Skeletal muscle cell (primary cell): Measurements from ENCODE around the gene GABBR2.
"Not testable (repeated sequence)": the region's sequence is repeated elsewhere in the genome, so short reads cannot be mapped to it uniquely, and the experiment has no call there.

ENCODE experiments used
- DNase-seq: peaks from one replicate; pipeline ENCODE4 v3.0.0-alpha.2; 2010; ENCODE audit warnings: low read depth
- H3K4me3 ChIP-seq: 2 replicates; pipeline ENCODE4 v1.5.1; 2011; ENCODE audit warnings: low read depth, mild to moderate bottlenecking, control low read depth, low read length, moderate library complexity

The GABBR2 gene

DNA sequence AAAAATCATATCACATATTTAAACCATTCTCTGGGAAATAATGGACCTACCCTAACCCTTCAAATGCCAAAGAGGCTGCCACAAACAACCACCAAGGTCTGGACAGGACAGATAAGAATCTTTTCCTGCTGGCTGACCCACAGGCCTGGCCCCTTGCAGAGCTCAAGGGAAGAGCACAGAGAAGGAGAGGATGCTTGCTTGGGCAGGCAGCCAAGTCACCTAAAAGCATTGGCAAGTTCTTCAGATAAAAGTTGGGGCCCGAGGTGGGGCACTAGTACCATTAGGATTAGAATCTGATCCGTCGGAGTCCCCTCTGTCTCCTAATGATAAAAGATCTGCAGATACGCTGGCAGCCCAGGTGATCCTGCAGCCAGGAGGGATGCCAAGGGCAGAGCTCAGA, 176.6 kb downstream of the GABBR2 start:
- no peak overlapping the region for H3K4me3 ChIP-seq
- DNase-seq, result no peak

GRCh38 chr9:98530806-98531386, 177.8 kb downstream of the GABBR2 start:
- no peak for DNase-seq
- no peak overlapping the region for H3K4me3 ChIP-seq

GRCh38 chr9:98530275-98530674, 178.5 kb downstream of the GABBR2 start:
- no peak for DNase-seq
- H3K4me3 ChIP-seq, result no peak overlapping the region

- no peak for DNase-seq
- H3K4me3 ChIP-seq, result no peak overlapping the region
Observed at GRCh38 chr9:98529841-98530240, 178.9 kb downstream of the GABBR2 start.

DNA sequence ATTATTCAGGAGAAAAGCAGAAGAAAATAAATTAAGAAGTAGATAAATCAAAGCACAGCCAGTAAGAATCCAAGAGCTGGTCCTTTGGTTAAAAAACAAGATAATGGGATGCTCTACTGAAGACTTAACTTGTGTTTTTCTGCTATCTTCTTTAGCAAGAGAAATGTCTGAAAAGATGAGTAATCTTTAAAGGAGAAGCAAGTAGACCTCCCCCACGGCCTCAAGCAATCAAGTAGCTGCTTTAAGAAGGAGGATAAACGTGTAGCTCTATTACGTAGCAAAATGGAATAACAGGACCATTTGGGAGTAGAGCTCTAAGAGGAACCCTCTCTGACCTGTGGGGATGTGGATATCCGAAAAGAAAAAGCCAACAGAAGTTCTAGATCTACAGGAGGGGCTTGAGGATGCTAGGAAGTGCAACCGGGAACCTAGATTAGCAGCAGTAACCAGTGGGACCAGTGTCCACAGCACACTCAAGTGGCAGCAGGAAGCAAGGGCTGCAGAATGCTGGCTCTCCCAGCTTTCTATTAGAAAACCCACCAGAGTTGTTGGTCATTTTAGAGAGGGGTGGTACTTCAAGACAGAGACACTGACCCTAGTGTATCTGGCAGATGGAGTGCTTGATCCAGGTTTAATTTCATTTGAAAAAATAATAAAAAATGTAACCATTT, 185.4 kb downstream of the GABBR2 start:
- no peak overlapping the region for H3K4me3 ChIP-seq
- no peak for DNase-seq

DNA sequence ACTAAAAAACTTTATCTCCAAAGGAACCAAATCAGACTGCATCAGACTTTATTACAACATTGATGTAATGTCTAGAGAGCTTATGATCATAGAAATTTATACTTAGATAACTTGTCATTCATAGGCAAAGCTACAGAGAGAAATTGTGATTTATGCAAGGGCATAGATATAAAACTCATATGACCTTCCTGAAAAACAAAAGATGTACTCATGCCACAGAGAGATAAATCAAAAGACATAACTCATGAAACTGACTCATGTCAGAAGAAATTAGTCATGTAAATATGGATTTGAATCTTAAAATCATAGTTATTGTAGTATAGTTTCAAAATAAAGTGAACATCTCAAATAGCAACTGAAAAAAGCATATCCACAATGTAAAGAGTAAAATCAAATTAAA, 186.2 kb downstream of the GABBR2 start:
- no peak for DNase-seq
- H3K4me3 ChIP-seq, result no peak overlapping the region

DNA sequence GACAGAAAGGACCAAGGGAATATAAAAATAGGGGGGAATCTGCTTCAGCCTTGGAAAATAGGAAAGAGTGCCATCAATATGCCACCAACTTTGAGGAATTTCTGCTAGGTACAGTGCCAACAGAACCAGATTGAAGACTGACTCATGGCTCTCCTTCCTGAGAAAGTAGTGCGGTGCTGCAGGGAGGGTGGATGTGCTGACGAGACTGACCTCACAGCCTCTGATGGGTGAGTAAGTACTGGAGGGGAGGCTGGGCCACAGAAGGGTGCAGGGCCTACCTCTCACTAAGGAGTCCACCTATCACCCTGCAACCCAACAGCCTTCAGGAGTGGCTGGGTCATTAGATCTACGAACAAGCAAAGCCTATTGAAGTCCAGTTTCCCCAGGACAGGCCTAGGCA, 187.6 kb downstream of the GABBR2 start:
- DNase-seq, result peak; percentile 49

GRCh38 chr9:98520221-98520960, 188.3 kb downstream of the GABBR2 start:
- no peak overlapping the region for H3K4me3 ChIP-seq
- peak; percentile 21 for DNase-seq

More for the DNA sequence above, 187.6 kb downstream of the GABBR2 start:
- no peak overlapping the region for H3K4me3 ChIP-seq

- H3K4me3 ChIP-seq, result no peak overlapping the region
Observed at GRCh38 chr9:98519641-98520040, 189.1 kb downstream of the GABBR2 start.

GRCh38 chr9:98518556-98518955, 190.2 kb downstream of the GABBR2 start:
- H3K4me3 ChIP-seq, result no peak overlapping the region
- DNase-seq, result no peak

More at GRCh38 chr9:98519641-98520040, 189.1 kb downstream of the GABBR2 start:
- DNase-seq, result no peak

GRCh38 chr9:98517761-98518160, 191.0 kb downstream of the GABBR2 start:
- no peak for DNase-seq
- H3K4me3 ChIP-seq, result no peak overlapping the region

GRCh38 chr9:98516897-98517503, 191.7 kb downstream of the GABBR2 start:
- no peak overlapping the region for H3K4me3 ChIP-seq
- DNase-seq, result no peak

DNA sequence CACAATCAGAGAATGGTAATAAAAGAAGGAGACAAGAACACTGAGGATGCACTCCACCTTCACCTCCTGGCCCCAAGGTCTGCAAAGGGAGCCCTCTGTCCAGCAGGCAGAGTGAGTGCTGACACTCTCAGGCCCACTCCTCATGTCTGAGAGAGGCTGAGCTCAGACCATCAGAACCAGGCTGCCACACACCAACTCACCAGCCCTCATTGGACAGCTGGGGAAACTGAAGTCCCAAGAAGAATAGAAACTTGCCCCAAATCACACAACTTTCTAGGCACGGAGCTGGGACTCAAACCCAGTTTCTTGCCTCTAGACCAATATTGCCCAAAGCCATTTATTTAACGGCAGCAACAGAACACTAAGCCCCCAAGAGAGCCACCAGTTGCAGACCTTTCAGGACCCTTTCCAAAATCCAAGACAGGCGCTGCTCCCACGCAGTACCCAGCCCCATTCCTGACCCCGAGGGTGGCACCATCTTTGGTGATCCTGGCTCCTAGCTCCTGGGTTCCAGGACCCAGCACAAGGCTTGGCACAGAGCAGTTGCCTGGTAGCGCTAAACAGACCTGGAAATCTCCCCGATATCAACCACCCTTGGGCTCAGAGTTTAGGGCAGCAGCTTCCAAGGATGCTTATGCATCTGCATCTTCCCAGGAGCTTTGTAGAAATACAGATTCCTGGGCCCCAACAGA, 192.4 kb downstream of the GABBR2 start:
- no peak overlapping the region for H3K4me3 ChIP-seq
- DNase-seq, result no peak

- H3K4me3 ChIP-seq, result no peak overlapping the region
- no peak for DNase-seq
Observed at GRCh38 chr9:98515506-98516204, 193.1 kb downstream of the GABBR2 start.

GRCh38 chr9:98514841-98515240, 193.9 kb downstream of the GABBR2 start:
- no peak overlapping the region for H3K4me3 ChIP-seq
- no peak for DNase-seq

DNA sequence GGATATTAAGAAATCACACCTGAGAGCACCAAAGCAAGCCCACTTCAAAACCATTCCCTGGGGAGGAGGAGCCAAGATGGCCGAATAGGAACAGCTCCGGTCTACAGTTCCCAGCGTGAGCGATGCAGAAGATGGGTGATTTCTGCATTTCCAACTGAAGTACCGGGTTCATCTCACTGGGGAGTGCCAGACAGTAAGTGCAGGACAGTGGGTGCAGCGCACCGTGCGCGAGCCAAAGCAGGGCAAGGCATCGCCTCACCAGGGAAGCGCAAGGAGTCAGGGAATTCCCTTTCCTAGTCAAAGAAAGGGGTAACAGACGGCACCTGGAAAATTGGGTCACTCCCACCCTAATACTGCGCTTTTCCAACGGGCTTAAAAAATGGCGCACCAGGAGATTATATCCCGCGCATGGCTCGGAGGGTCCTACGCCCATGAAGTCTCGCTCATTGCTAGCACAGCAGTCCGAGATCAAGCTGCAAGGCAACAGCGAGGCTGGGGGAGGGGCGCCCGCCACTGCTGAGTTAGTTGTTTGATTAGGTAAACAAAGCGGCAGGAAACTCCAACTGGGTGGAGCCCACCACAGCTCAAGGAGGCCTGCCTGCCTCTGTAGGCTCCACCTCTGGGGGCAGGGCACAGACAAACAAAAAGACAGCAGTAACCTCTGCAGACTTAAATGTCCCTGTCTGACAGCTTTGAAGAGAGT, 200.4 kb downstream of the GABBR2 start:
- not testable (repeated sequence) for H3K4me3 ChIP-seq, DNase-seq

- no peak for DNase-seq
- H3K4me3 ChIP-seq, result no peak overlapping the region
Observed at GRCh38 chr9:98506422-98507054, 202.2 kb downstream of the GABBR2 start.
